K562 (cell line): Measurements from ENCODE around the gene SCYL1. TPM values are rescaled to one million over a fixed set of nuclear protein-coding genes. Genes with fewer than 3 reads are reported as not detected.

ENCODE experiments used
- ARHGAP35 ChIP-seq: fragments of 450-650 bp; IDR thresholded peaks from 2 replicates; pipeline ENCODE4 v1.6.1; 2018; ENCODE audit not compliant: partially characterized antibody
- CAMTA2 ChIP-seq: fragments of 250-450 bp; sonication (Bioruptor Pico); conservative IDR thresholded peaks from 2 replicates; pipeline ENCODE4 v1.5.1; 2022
- CHD2 ChIP-seq: IDR thresholded peaks from 2 replicates; pipeline ENCODE4 v1.6.1; 2011; ENCODE audit warnings: low read depth, low read length
- DIDO1 ChIP-seq: fragments of 450-650 bp; IDR thresholded peaks from 2 replicates; pipeline ENCODE4 v1.6.1; 2016; ENCODE audit warnings: low read depth, missing biosample characterization, missing genetic modification characterization
- EGR1 ChIP-seq: fragments of 450-650 bp; conservative IDR thresholded peaks from 2 replicates; pipeline ENCODE4 v1.6.1; 2017; ENCODE audit warnings: mild to moderate bottlenecking
- ESRRB ChIP-seq: fragments of 250-450 bp; sonication (Bioruptor Pico); IDR thresholded peaks from 2 replicates; pipeline ENCODE4 v1.5.0; 2020; ENCODE audit warnings: mild to moderate bottlenecking, moderate library complexity, borderline replicate concordance
- ETV6 ChIP-seq, 3 experiments: fragments of 150-350 bp in 1 of 3; sonication (generic) in 1 of 3; formaldehyde crosslinking in 1 of 3; IDR thresholded peaks; 2 replicates each; pipeline versions ENCODE4 v1.6.1 to v1.8.0; 2014 to 2022; ENCODE audit warnings: borderline replicate concordance in 2 of 3, low read depth in 2 of 3, antibody characterized with exemption in 1 of 3, low read length in 1 of 3, mild to moderate bottlenecking in 1 of 3, missing genetic modification reagents in 1 of 3
- FOXK2 ChIP-seq, 2 experiments: fragments of 450-650 bp; IDR thresholded peaks in 1 of 2; conservative IDR thresholded peaks in 1 of 2; 2 replicates each; pipeline ENCODE4 v1.6.1; 2016; ENCODE audit warnings: low read depth in 2 of 2, mild to moderate bottlenecking in 1 of 2
- GTF2F1 ChIP-seq: IDR thresholded peaks from 2 replicates; pipeline ENCODE4 v1.6.1; 2011; ENCODE audit warnings: low read depth, low read length, improper control_type of control experiment
- KAT2B ChIP-seq: IDR thresholded peaks from one replicate; pipeline ENCODE4 v1.6.1; 2012; ENCODE audit warnings: low read depth, mild to moderate bottlenecking, control low read depth, inconsistent platforms, low read length, moderate library complexity
- MEIS2 ChIP-seq: fragments of 450-650 bp; IDR thresholded peaks from 2 replicates; pipeline ENCODE4 v1.6.1; 2014; ENCODE audit warnings: mild to moderate bottlenecking; ENCODE audit not compliant: partially characterized antibody
- MYBL2 ChIP-seq, 2 experiments: fragments of 450-650 bp in 1 of 2; sonication (generic) in 1 of 2; formaldehyde crosslinking in 1 of 2; IDR thresholded peaks; 2 replicates each; pipeline versions ENCODE4 v1.6.1 to v1.8.1; 2017 to 2022; ENCODE audit warnings: borderline replicate concordance in 1 of 2, inconsistent platforms in 1 of 2, low read depth in 1 of 2, mild to moderate bottlenecking in 1 of 2, missing genetic modification reagents in 1 of 2, moderate library complexity in 1 of 2
- NCOR1 ChIP-seq: fragments of 450-650 bp; IDR thresholded peaks from 2 replicates; pipeline ENCODE4 v1.6.1; 2016; ENCODE audit warnings: mild to moderate bottlenecking, moderate library complexity
- POLR2AphosphoS5 ChIP-seq: IDR thresholded peaks from 2 replicates; pipeline ENCODE4 v1.6.1; 2011; ENCODE audit warnings: mild to moderate bottlenecking, low read depth, low read length, moderate library complexity; ENCODE audit not compliant: control insufficient read depth, insufficient read depth
- RAD21 ChIP-seq, 2 experiments: fragments of 250-450 bp in 1 of 2; fragments of 450-650 bp in 1 of 2; sonication (Bioruptor Pico) in 1 of 2; formaldehyde crosslinking in 1 of 2; IDR thresholded peaks in 1 of 2; conservative IDR thresholded peaks in 1 of 2; 2 replicates each; pipeline versions ENCODE4 v1.4.0 to v1.8.0; 2020 to 2022; ENCODE audit warnings: mild to moderate bottlenecking in 2 of 2, moderate library complexity in 1 of 2
- RHOXF2B ChIP-seq: fragments of 250-450 bp; sonication (Bioruptor Pico); conservative IDR thresholded peaks from 2 replicates; pipeline ENCODE4 v1.5.1; 2021
- SREBF1 ChIP-seq: fragments of 150-350 bp; IDR thresholded peaks from 2 replicates; pipeline ENCODE4 v1.6.1; 2014; ENCODE audit warnings: antibody characterized with exemption, low read depth, low read length, borderline replicate concordance
- STAT5B ChIP-seq: fragments of 250-450 bp; sonication (Bioruptor Pico); IDR thresholded peaks from 2 replicates; pipeline ENCODE4 v1.8.0; 2021; ENCODE audit warnings: mild to moderate bottlenecking, inconsistent platforms
- TAL1 ChIP-seq: fragments of 450-650 bp; IDR thresholded peaks from 2 replicates; pipeline ENCODE4 v1.6.1; 2016; ENCODE audit warnings: mild to moderate bottlenecking
- XRCC5 ChIP-seq: fragments of 200-400 bp; formaldehyde crosslinking; IDR thresholded peaks from 2 replicates; pipeline ENCODE4 v1.6.1; 2017; ENCODE audit warnings: low read depth, mild to moderate bottlenecking, low read length
- ZNF561 ChIP-seq: fragments of 450-650 bp; formaldehyde crosslinking; conservative IDR thresholded peaks from 2 replicates; pipeline ENCODE4 v1.4.0; 2020; ENCODE audit warnings: mild to moderate bottlenecking, moderate library complexity
- ZNF76 ChIP-seq: fragments of 250-450 bp; sonication (Bioruptor Pico); IDR thresholded peaks from 2 replicates; pipeline ENCODE4 v1.4.0; 2020; ENCODE audit warnings: mild to moderate bottlenecking, moderate library complexity, borderline replicate concordance
- polyA plus RNA-seq, 8 experiments: library from polyadenylated mRNA; depleted of rRNA in 4 of 8; stranded (reverse) in 5 of 8; unstranded in 3 of 8; fragments of >200 nt; fragmentation: Nextera tagmentation in 2 of 8; fragmentation: Illumina TruSeq in 1 of 8; extraction: Ambion mirVana in 2 of 8; extraction: Trizol in 1 of 8; gene quantifications; 2 replicates each; pipeline versions ENCODE4 v1.2.1 to v1.2.3, GENCODE V29; 2011 to 2014; ENCODE audit warnings: inconsistent platforms in 1 of 8, missing spikeins in 1 of 8
- total RNA-seq, 7 experiments: library from RNA; depleted of rRNA in 6 of 7; stranded (reverse); fragments of >200 nt in 6 of 7; fragmentation: Illumina TruSeq in 2 of 7; extraction: Trizol in 2 of 7; gene quantifications; 2 replicates each; pipeline versions ENCODE4 v1.2.1 to v1.2.3, GENCODE V29; 2011 to 2021; ENCODE audit warnings: low replicate concordance in 1 of 7
- TF ChIP-seq, protein P1 (sequence below): fragments of 250-450 bp; sonication (Bioruptor Pico); IDR thresholded peaks from 2 replicates; pipeline ENCODE4 v1.8.0; 2022; ENCODE audit warnings: inconsistent platforms
- TF ChIP-seq, protein P2 (sequence below): fragments of 250-450 bp; sonication (Bioruptor Pico); IDR thresholded peaks from 2 replicates; pipeline ENCODE4 v1.6.1; 2021; ENCODE audit warnings: mild to moderate bottlenecking
- TF ChIP-seq, protein P3 (sequence below): fragments of 450-650 bp; conservative IDR thresholded peaks from 2 replicates; pipeline ENCODE4 v1.6.1; 2016; ENCODE audit warnings: missing genetic modification characterization, low read depth, mild to moderate bottlenecking, control low read depth, missing compliant biosample characterization

Gene SCYL1
- total and polyA plus RNA-seq, 9 of the 15 experiments (the other 6 are each of a cell fraction or from before 2014, with no cell fraction given) = 1.9 to 145 (median 57.6) TPM

DNA sequence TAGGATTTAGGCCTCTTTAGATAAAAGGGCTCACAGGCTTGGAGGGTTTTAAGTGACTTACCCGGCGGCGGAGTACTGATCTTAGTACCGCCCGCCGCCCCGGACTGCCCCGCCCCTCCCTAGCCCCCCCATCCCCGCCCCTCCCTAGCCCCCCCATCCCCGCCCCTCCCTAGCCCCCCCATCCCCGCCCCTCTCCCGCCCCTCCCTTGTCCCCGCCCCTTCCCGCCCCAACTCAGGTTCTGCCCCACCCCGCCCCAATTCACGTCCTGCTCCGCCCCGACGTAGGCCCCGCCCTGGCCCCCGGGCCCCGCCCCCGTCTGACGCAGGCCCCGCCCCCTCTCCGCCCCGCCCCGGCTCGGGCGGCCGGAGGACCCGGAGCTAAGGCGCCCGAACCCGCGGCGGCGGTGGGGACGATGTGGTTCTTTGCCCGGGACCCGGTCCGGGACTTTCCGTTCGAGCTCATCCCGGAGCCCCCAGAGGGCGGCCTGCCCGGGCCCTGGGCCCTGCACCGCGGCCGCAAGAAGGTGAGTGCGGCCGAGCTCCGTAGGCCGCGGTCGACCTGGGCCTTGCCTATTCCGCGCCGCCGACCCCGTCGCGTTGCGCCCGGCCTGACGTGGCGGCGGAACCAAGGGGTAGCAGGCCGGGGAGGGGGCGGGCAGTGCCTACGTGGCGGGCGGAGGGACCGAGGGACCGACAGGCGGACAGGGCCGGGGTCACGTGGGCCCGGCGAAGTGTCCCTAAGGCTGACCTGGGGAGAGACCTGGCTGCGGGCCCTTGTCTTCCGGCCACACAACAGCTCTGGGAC lies at the start of gene SCYL1 (continued):
- TF ChIP-seq EGR1 (no peak; the same call in 1 of the 2 replicates), RHOXF2B (CRISPR knock-in tag) (no peak), SREBF1 (no peak), ZNF76 (CRISPR knock-in tag) (no peak), RAD21 (CRISPR knock-in tag; conservative IDR thresholded peaks at IDR 0.05 in 1 of 2, IDR thresholded peaks at IDR 0.05 in 1 of 2) (no peak), STAT5B (no peak), POLR2AphosphoS5 (peak; percentile 36; the same call in 1 of the 2 replicates), ESRRB (no peak), ZNF561 (CRISPR knock-in tag) (no peak), CHD2 (no peak), DIDO1 (tag) (no peak), FOXK2 (conservative IDR thresholded peaks at IDR 0.05 in 1 of 2, IDR thresholded peaks at IDR 0.05 in 1 of 2; ENCODE audit: low read depth in 2 of 2) (no peak), MYBL2 (IDR thresholded peaks at IDR 0.05; ENCODE audit: low read depth) (no peak), MYBL2 (CRISPR knock-in tag; IDR thresholded peaks at IDR 0.05; ENCODE audit: borderline replicate concordance) (no peak), CAMTA2 (CRISPR knock-in tag) (no peak), ARHGAP35 (no peak), NCOR1 (no peak), TAL1 (no peak), ETV6 (IDR thresholded peaks at IDR 0.05; ENCODE audit: borderline replicate concordance in 1 of 2, low read depth in 2 of 2, low read length in 1 of 2) (no peak), ETV6 (CRISPR knock-in tag; IDR thresholded peaks at IDR 0.05; ENCODE audit: borderline replicate concordance) (no peak), MEIS2 (no peak), XRCC5 (no peak), KAT2B (no peak), GTF2F1 (no peak)
- TF ChIP-seq, protein P1, sequence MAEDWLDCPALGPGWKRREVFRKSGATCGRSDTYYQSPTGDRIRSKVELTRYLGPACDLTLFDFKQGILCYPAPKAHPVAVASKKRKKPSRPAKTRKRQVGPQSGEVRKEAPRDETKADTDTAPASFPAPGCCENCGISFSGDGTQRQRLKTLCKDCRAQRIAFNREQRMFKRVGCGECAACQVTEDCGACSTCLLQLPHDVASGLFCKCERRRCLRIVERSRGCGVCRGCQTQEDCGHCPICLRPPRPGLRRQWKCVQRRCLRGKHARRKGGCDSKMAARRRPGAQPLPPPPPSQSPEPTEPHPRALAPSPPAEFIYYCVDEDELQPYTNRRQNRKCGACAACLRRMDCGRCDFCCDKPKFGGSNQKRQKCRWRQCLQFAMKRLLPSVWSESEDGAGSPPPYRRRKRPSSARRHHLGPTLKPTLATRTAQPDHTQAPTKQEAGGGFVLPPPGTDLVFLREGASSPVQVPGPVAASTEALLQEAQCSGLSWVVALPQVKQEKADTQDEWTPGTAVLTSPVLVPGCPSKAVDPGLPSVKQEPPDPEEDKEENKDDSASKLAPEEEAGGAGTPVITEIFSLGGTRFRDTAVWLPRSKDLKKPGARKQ (CRISPR knock-in tag) = no peak
- TF ChIP-seq, protein P2, sequence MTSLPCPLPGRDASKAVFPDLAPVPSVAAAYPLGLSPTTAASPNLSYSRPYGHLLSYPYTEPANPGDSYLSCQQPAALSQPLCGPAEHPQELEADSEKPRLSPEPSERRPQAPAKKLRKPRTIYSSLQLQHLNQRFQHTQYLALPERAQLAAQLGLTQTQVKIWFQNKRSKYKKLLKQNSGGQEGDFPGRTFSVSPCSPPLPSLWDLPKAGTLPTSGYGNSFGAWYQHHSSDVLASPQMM (CRISPR knock-in tag) = no peak
- TF ChIP-seq, protein P3, sequence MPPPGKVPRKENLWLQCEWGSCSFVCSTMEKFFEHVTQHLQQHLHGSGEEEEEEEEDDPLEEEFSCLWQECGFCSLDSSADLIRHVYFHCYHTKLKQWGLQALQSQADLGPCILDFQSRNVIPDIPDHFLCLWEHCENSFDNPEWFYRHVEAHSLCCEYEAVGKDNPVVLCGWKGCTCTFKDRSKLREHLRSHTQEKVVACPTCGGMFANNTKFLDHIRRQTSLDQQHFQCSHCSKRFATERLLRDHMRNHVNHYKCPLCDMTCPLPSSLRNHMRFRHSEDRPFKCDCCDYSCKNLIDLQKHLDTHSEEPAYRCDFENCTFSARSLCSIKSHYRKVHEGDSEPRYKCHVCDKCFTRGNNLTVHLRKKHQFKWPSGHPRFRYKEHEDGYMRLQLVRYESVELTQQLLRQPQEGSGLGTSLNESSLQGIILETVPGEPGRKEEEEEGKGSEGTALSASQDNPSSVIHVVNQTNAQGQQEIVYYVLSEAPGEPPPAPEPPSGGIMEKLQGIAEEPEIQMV = no peak
